ENCODE results near the gene MAST2. TPM values are rescaled to one million over a fixed set of nuclear protein-coding genes. Genes with fewer than 3 reads are reported as not detected.
"Not testable (repeated sequence)": the region's sequence is repeated elsewhere in the genome, so short reads cannot be mapped to it uniquely, and the experiment has no call there.

Gene MAST2
- total RNA-seq, 1 donor from 2014 or later: 27.1 TPM

- no peak for DNase-seq (ENCODE audit: low spot score)
These were observed 88.8 kb downstream of the MAST2 start for GRCh38 chr1:45892068-45892785.

DNA sequence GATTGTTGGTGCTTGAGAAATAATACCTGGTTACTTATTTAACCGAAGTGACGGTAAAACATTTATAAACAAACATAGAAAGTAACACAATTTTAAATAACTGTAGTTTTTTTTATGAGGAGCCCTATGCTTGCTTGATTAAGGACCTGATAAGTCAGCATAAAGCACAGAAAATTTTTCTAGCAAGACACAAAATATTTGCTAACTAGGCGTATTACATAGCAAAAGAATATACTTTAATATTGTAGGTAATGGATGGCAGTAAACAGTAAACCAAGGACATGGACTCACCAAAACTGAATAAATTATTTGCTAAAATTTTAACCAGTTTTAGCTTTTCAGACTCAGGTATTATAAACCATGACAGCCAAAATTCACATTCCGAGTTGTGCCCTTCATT lies 90.9 kb downstream of the MAST2 start:
- DNase-seq (ENCODE audit: low spot score): no peak

- DNase-seq (ENCODE audit: low spot score): no peak
These were observed 91.5 kb downstream of the MAST2 start for GRCh38 chr1:45894921-45895320.

GRCh38 chr1:45895406-45895805 lies 92.0 kb downstream of the MAST2 start:
- no peak for DNase-seq (ENCODE audit: low spot score)

DNA sequence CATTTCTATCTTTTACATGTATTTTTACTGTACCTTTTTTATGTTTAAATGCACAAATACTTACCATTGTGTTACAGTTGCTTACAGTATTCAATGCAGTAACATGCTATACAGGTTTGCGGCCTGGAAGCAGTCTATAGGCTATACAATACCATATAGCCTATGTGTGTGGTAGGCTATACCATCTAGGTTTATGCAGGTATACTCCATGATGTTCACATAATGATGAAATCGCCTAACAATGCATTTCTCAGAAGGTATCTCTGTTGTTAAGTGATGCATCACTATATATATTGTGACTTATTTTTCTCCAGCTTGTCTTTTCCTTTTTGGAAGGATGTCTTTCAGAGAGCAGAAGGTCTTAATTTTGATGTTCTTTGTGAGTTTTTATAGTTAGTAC lies 103.5 kb downstream of the MAST2 start:
- no peak for DNase-seq (ENCODE audit: low spot score)

DNA sequence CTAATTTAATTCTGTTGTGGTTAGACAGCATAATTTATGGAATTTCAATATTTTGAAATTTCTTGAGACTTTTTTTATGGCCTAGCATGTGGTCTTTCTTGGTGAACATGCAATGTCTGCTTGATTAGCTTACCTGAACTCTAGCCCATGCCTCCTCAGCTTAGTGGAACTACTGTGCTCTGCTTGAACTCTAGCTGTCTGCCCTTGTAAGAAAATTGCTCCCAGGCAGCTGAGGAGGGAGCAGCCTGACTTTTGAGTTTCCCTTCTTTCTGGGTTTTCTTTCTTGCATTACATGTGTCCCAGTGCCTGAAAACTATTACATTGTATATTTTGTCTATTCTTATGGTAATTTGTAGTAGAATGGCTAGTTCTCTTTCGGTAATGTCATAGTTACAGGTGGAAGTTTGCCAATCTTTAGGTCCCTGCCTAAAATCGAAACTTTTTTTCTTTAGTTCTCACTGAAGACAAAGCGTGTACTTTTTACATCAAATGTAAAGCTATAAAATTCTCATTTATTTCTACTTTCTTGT lies 105.3 kb downstream of the MAST2 start:
- DNase-seq (ENCODE audit: low spot score): no peak

DNA sequence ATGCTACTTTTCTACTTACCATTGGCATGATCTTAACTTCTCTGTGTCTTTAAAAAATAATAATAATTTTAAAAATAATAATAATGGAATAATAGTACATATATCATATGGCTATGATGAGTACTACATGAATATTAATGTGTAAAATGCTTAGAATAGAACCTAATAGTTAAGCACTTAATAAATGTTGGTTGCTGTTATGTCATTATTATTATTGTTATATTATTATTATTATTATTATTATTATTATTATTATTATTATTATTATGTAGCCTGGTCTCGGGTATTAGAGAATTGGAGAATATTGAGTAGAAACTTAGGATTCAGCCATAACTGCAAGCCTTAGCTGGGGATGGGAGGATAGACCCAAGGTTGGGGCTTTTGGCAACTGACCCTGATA lies 108.2 kb downstream of the MAST2 start:
- DNase-seq (ENCODE audit: low spot score): no peak

- no peak for DNase-seq (ENCODE audit: low spot score)
These were observed 109.8 kb downstream of the MAST2 start for GRCh38 chr1:45913183-45913683.

DNA sequence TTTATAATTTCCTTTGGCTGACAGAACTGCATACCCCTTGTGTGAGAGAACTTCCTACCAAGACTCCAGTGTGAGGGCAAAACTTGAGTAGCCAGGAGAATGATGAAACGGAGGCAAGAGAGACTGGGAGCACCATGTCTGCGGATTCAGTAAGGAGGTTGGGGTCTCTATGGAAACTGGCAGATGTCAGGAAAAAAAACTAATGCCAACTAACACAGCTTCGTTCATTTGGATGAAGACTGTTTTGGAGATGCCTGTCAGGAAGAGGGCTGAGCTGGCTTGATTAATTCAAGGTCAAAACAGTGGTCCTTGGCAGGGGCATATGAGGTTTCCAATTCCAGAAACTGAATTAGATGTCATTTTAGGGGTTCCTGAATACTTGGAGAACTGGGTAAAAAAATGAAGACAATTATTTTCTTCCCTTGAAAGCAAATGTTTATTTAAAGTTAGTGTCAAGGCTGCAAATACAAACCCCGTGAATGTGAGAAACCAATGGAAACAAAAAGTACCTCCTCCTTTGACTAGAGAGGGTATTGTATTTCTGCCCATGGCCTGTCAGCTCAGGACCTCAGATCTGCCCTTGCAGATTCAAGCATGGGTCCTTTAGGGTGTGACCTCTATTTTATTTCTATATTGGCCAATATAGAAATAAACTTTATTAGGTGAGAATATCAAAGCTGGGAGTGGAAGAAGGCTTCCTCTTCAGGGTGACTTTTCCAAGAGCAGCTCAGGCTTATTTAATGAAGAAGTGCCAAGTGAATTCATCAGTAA lies 110.5 kb downstream of the MAST2 start:
- DNase-seq (ENCODE audit: low spot score): no peak

GRCh38 chr1:45914836-45915235 lies 111.4 kb downstream of the MAST2 start:
- DNase-seq (ENCODE audit: low spot score): no peak

- DNase-seq (ENCODE audit: low spot score): no peak
These were observed 119.0 kb downstream of the MAST2 start for GRCh38 chr1:45922374-45922773.

DNA sequence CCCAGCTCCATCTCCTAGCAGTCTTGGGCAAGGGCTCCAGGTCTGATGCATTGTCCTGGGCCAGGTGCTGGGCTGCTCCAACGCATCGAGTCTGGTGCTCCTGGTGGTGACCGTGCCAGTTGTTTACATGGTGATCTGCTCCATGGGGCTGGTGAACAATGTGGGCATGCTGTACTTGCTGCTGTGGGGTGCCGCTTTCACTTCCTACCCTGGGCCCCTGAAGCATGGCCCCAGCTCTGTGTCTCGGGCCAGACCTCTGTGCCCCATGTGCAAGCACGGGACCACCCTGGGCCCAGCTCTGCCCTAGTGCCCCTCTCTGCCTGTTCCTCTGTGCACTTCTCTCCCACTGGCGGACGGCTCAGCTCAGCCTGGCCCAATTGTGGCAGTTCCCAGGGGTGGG lies 119.4 kb downstream of the MAST2 start:
- DNase-seq (ENCODE audit: low spot score): no peak

GRCh38 chr1:45923343-45923742 lies 119.9 kb downstream of the MAST2 start:
- no peak for DNase-seq (ENCODE audit: low spot score)

GRCh38 chr1:45924736-45925135 lies 121.3 kb downstream of the MAST2 start:
- DNase-seq (ENCODE audit: low spot score): no peak

GRCh38 chr1:45925728-45926287 lies 122.4 kb downstream of the MAST2 start:
- no peak for DNase-seq (ENCODE audit: low spot score)

DNA sequence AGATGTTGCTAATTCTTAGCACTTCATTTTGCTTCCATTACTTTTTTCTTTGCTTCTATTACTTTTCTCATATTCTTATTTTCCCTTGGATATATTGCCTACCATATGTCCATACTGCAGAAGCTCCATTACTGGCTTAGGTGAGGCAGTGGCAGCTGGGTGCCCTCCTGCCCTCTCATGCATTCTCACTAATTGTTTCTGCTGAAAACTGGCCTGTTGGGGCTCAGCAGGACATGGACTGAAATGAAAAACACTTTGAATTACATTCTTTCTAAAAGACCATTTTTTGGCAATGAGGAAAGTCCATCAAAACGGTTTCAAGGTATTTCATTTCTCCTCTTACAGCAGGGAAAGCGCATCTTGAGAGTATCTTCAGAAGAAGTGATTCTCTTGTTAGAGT lies 122.9 kb downstream of the MAST2 start:
- no peak for DNase-seq (ENCODE audit: low spot score)

DNA sequence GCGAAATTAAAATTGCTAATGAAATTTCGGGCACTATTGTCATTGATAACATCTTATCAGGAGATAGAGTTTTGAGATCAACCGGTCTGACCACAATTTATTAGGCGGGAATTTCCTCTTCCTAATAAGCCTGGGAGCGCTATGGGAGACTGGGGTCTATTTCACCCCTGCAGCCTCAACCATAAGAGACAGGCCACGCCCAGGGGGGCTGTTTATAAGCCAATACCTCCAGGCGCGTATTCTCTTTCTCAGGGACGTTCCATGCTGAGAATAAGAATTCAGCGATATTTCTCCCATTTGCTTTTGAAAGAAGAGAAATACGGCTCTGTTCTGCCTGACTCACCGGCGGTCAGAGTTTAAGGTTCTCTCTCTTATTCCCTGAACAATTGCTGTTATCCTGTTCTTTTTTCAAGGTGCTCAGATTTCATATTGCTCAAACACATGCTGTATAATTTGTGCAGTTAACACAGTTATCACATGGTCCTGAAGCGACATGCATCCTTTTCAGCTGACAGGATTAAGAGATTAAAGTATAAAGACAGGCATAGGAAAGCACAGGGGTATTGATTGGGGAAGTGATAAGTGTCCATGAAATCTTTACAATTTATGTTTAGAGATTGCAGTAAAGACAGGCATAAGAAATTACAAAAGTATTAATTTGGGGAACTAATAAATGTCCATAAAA lies 124.0 kb downstream of the MAST2 start:
- not testable (repeated sequence) for DNase-seq (ENCODE audit: low spot score)

DNA sequence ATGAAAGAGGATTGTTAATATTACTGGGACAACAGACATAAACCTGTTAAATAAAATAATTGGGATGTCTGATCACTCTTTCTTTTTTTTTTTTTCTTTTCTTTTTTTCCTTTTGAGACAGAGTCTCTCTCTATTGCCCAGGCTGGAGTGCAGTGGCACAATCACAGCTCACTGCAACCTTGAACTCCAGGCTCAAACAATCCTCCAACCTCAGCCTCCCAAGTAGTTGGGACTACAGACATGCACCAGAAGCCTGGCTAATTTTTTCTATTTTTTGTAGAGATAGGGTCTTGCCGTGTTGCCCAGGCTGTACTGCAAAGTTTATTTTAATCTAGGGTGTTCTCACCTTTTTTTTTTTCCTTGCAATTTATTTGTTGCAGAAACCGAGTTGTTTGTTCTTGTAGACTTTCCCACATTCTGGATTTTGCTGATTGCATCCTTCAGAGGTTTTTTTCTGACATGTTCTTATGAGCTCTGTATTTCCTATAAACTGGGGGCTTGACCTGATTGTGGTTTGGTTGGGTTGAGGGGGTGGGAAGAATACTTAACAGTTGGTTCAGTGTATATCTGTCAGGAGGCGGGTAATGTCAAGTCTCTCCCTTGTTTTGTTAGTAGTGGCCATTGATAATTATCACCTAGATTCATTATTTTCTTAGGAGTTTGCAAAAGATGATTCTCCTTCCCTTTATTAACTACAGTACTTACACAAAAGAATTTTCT lies 125.2 kb downstream of the MAST2 start:
- DNase-seq (ENCODE audit: low spot score): no peak

DNA sequence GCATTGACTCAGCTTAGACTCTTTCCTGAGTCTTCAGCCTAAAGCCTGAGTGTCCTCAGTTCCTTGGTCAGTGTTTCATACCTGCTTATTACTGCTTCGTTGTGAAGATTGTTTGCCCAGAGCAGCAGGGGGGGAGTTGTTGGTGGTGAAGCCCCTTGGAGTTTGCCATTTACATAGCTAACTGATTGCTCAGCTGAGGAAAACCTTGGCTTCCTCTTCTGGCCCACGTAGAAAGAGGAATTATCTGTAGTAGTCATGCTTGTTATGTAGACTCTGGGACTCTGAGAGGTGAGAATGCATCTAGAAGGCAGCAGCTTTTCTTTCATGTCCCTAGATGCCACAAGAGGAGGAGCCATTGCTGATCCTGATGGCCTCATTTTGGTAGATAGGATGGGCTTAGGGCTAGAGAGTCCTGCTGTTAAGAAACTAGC lies 125.9 kb downstream of the MAST2 start:
- no peak for DNase-seq (ENCODE audit: low spot score)

GRCh38 chr1:45930258-45931150 lies 127.1 kb downstream of the MAST2 start:
- DNase-seq (ENCODE audit: low spot score): no peak
